ENCODE data around the gene VAMP5.
A peak's percentile ranks its signal among the peaks of the same experiment; 100 is the strongest.
"Not testable (repeated sequence)": the region's sequence is repeated elsewhere in the genome, so short reads cannot be mapped to it uniquely, and the experiment has no call there.

The VAMP5 gene

GRCh38 chr2:85554980-85555612, 29.1 kb upstream of the VAMP5 start:
- peaks cover 80% of the 10 kb centered on the region for H3K36me3 ChIP-seq (ENCODE audit: insufficient read depth, low read depth, low read length)

GRCh38 chr2:85557130-85557529, 27.1 kb upstream of the VAMP5 start:
- H3K4me1 ChIP-seq (ENCODE audit: insufficient read depth, low read length) = peaks cover 5% of the 10 kb centered on the region; the same call in 1 of the 2 replicates
- no peaks in the 10 kb centered on the region for H3K9me3 ChIP-seq (ENCODE audit: insufficient read depth, low read depth, low read length)
- H3K9ac ChIP-seq (ENCODE audit: low read depth, low read length) = no peak overlapping the region
- H3K27me3 ChIP-seq (ENCODE audit: insufficient read depth, low read length) = no peaks in the 10 kb centered on the region
- peaks cover 61% of the 10 kb centered on the region for H3K36me3 ChIP-seq (ENCODE audit: insufficient read depth, low read depth, low read length)
- H3K27ac ChIP-seq (ENCODE audit: low read length) = no peak overlapping the region
- H3K4me3 ChIP-seq (ENCODE audit: low read length) = no peak overlapping the region

More at GRCh38 chr2:85554980-85555612, 29.1 kb upstream of the VAMP5 start:
- no peak overlapping the region for H3K4me3 ChIP-seq (ENCODE audit: low read length)
- H3K4me1 ChIP-seq (ENCODE audit: insufficient read depth, low read length) = peaks cover 4% of the 10 kb centered on the region; the same call in 1 of the 2 replicates
- no peak overlapping the region for H3K9ac ChIP-seq (ENCODE audit: low read depth, low read length)
- H3K27me3 ChIP-seq (ENCODE audit: insufficient read depth, low read length) = no peaks in the 10 kb centered on the region
- H3K27ac ChIP-seq (ENCODE audit: low read length) = no peak overlapping the region
- H3K9me3 ChIP-seq (ENCODE audit: insufficient read depth, low read depth, low read length) = no peaks in the 10 kb centered on the region

- Histone ChIP-seq H3K36me3 (ENCODE audit: insufficient read depth, low read depth, low read length) (peaks cover 51% of the 10 kb centered on the region), H3K27ac (ENCODE audit: low read length) (no peak overlapping the region), H3K9ac (ENCODE audit: low read depth, low read length) (no peak overlapping the region), H3K27me3 (ENCODE audit: insufficient read depth, low read length) (no peaks in the 10 kb centered on the region), H3K9me3 (ENCODE audit: insufficient read depth, low read depth, low read length) (no peaks in the 10 kb centered on the region), H3K4me1 (ENCODE audit: insufficient read depth, low read length) (peaks cover 5% of the 10 kb centered on the region; the same call in 1 of the 2 replicates), H3K4me3 (ENCODE audit: low read length) (no peak overlapping the region)
These were observed 26.1 kb upstream of the VAMP5 start for GRCh38 chr2:85558160-85558559.

GRCh38 chr2:85560403-85560726, 23.9 kb upstream of the VAMP5 start:
- not testable (repeated sequence) for H3K27me3 ChIP-seq (ENCODE audit: insufficient read depth, low read length); H3K9me3 ChIP-seq (ENCODE audit: insufficient read depth, low read depth, low read length); H3K4me1 ChIP-seq (ENCODE audit: insufficient read depth, low read length); H3K27ac ChIP-seq (ENCODE audit: low read length)
- peaks cover 30% of the 10 kb centered on the region for H3K36me3 ChIP-seq (ENCODE audit: insufficient read depth, low read depth, low read length)
- H3K9ac ChIP-seq (ENCODE audit: low read depth, low read length) = peak overlapping the region; percentile 75; the same call in 1 of the 2 replicates
- H3K4me3 ChIP-seq (ENCODE audit: low read length) = peak overlapping the region; percentile 86

- peak overlapping the region; percentile 75; the same call in 1 of the 2 replicates for H3K9ac ChIP-seq (ENCODE audit: low read depth, low read length)
- H3K27me3 ChIP-seq (ENCODE audit: insufficient read depth, low read length) = no peaks in the 10 kb centered on the region
- H3K4me3 ChIP-seq (ENCODE audit: low read length) = peak overlapping the region; percentile 86
- no peak overlapping the region for H3K27ac ChIP-seq (ENCODE audit: low read length)
- no peaks in the 10 kb centered on the region for H3K9me3 ChIP-seq (ENCODE audit: insufficient read depth, low read depth, low read length)
- peaks cover 26% of the 10 kb centered on the region for H3K36me3 ChIP-seq (ENCODE audit: insufficient read depth, low read depth, low read length)
- H3K4me1 ChIP-seq (ENCODE audit: insufficient read depth, low read length) = peaks cover 5% of the 10 kb centered on the region; the same call in 1 of the 2 replicates
These were observed 23.4 kb upstream of the VAMP5 start for GRCh38 chr2:85560812-85561279.

- Histone ChIP-seq H3K9ac (ENCODE audit: low read depth, low read length) (peak within 1 kb of the TSS; percentile 95), H3K4me3 (ENCODE audit: low read length) (peak within 1 kb of the TSS; percentile 86), H3K4me1 (ENCODE audit: insufficient read depth, low read length) (peaks cover 5% of the 10 kb centered on the region; the same call in 1 of the 2 replicates), H3K36me3 (ENCODE audit: insufficient read depth, low read depth, low read length) (peaks cover 19% of the 10 kb centered on the region), H3K27ac (ENCODE audit: low read length) (peak within 1 kb of the TSS; percentile 89), H3K9me3 (ENCODE audit: insufficient read depth, low read depth, low read length) (no peaks in the 10 kb centered on the region), H3K27me3 (ENCODE audit: insufficient read depth, low read length) (no peaks in the 10 kb centered on the region)
These were observed 22.7 kb upstream of the VAMP5 start, which contains the start of gene GGCX for GRCh38 chr2:85561280-85562212. GGCX (minus strand) TSS chr2:85561493; CDS start chr2:85561428, 65 bp downstream.

GRCh38 chr2:85564144-85564563, 20.1 kb upstream of the VAMP5 start:
- no peak overlapping the region for H3K4me3 ChIP-seq (ENCODE audit: low read length)
- H3K36me3 ChIP-seq (ENCODE audit: insufficient read depth, low read depth, low read length) = no peaks in the 10 kb centered on the region
- no peak overlapping the region for H3K9ac ChIP-seq (ENCODE audit: low read depth, low read length)
- peaks cover 5% of the 10 kb centered on the region for H3K27me3 ChIP-seq (ENCODE audit: insufficient read depth, low read length)
- H3K4me1 ChIP-seq (ENCODE audit: insufficient read depth, low read length) = peaks cover 5% of the 10 kb centered on the region; the same call in 1 of the 2 replicates
- no peaks in the 10 kb centered on the region for H3K9me3 ChIP-seq (ENCODE audit: insufficient read depth, low read depth, low read length)
- no peak overlapping the region for H3K27ac ChIP-seq (ENCODE audit: low read length)

- H3K27me3 ChIP-seq (ENCODE audit: insufficient read depth, low read length) = peaks cover 26% of the 10 kb centered on the region
- no peak overlapping the region for H3K27ac ChIP-seq (ENCODE audit: low read length)
- no peaks in the 10 kb centered on the region for H3K36me3 ChIP-seq (ENCODE audit: insufficient read depth, low read depth, low read length)
- H3K9ac ChIP-seq (ENCODE audit: low read depth, low read length) = no peak overlapping the region
- no peaks in the 10 kb centered on the region for H3K9me3 ChIP-seq (ENCODE audit: insufficient read depth, low read depth, low read length)
- H3K4me3 ChIP-seq (ENCODE audit: low read length) = no peak overlapping the region
- H3K4me1 ChIP-seq (ENCODE audit: insufficient read depth, low read length) = no peaks in the 10 kb centered on the region
These were observed 18.0 kb upstream of the VAMP5 start for GRCh38 chr2:85566265-85566664.

GRCh38 chr2:85575739-85576138, 8.5 kb upstream of the VAMP5 start:
- no peak overlapping the region for H3K9ac ChIP-seq (ENCODE audit: low read depth, low read length)
- no peaks in the 10 kb centered on the region for H3K36me3 ChIP-seq (ENCODE audit: insufficient read depth, low read depth, low read length)
- no peak overlapping the region for H3K4me3 ChIP-seq (ENCODE audit: low read length)
- peaks cover 27% of the 10 kb centered on the region for H3K27me3 ChIP-seq (ENCODE audit: insufficient read depth, low read length)
- no peaks in the 10 kb centered on the region for H3K9me3 ChIP-seq (ENCODE audit: insufficient read depth, low read depth, low read length)
- H3K4me1 ChIP-seq (ENCODE audit: insufficient read depth, low read length) = peaks cover 5% of the 10 kb centered on the region; the same call in 1 of the 2 replicates
- no peak overlapping the region for H3K27ac ChIP-seq (ENCODE audit: low read length)

GRCh38 chr2:85577063-85577385, 7.2 kb upstream of the VAMP5 start:
- Histone ChIP-seq H3K36me3 (ENCODE audit: insufficient read depth, low read depth, low read length) (peaks cover 4% of the 10 kb centered on the region; the same call in 1 of the 2 replicates), H3K27me3 (ENCODE audit: insufficient read depth, low read length) (peaks cover 15% of the 10 kb centered on the region), H3K9ac (ENCODE audit: low read depth, low read length) (no peak overlapping the region), H3K27ac (ENCODE audit: low read length) (no peak overlapping the region), H3K4me3 (ENCODE audit: low read length) (peak overlapping the region; percentile 73; the same call in 1 of the 2 replicates), H3K9me3 (ENCODE audit: insufficient read depth, low read depth, low read length) (no peaks in the 10 kb centered on the region), H3K4me1 (ENCODE audit: insufficient read depth, low read length) (peaks cover 5% of the 10 kb centered on the region; the same call in 1 of the 2 replicates)

- no peaks in the 10 kb centered on the region for H3K9me3 ChIP-seq (ENCODE audit: insufficient read depth, low read depth, low read length)
- no peak within 1 kb of the TSS for H3K27ac ChIP-seq (ENCODE audit: low read length)
- H3K27me3 ChIP-seq (ENCODE audit: insufficient read depth, low read length) = peaks cover 9% of the 10 kb centered on the region
- H3K4me1 ChIP-seq (ENCODE audit: insufficient read depth, low read length) = peaks cover 5% of the 10 kb centered on the region; the same call in 1 of the 2 replicates
- peak within 1 kb of the TSS; percentile 73 for H3K4me3 ChIP-seq (ENCODE audit: low read length)
- H3K36me3 ChIP-seq (ENCODE audit: insufficient read depth, low read depth, low read length) = peaks cover 4% of the 10 kb centered on the region; the same call in 1 of the 2 replicates
- H3K9ac ChIP-seq (ENCODE audit: low read depth, low read length) = peak within 1 kb of the TSS; percentile 66; the same call in 1 of the 2 replicates
These were observed 6.6 kb upstream of the VAMP5 start, which contains the start of gene VAMP8 for GRCh38 chr2:85577386-85578242. VAMP8 (plus strand) TSS chr2:85577586; CDS start chr2:85577647, 61 bp downstream.
